SKM-1 (cell line): ENCODE results near the gene DRD2.

Source experiments
- DNase-seq: peaks from one replicate; lab custom pipeline; 2025; ENCODE audit not compliant: unreplicated experiment; lab: John Stamatoyannopoulos, UW

DRD2 gene

GRCh38 chr11:113404859-113405430, 70.3 kb downstream of the DRD2 start:
- no peak for DNase-seq

DNA sequence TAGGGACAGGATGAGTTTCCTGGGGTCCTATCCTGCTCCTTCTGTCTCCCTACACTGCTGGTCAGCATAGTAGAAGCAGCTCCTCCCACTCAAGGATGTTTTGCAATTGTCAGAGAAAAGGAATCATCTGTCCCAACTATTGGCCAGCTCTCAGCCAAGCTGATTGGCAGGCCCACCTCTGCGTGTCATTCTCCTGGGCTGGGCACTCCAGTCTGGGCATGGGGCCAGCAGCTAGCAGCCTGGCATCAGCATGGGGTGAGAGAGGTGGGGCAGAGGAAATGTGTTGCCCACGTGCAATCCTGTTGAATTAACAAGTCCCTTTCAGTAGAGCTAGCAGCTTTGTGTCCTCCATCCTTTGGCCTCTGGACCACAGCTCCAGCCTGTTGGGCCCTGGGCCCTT, 73.5 kb downstream of the DRD2 start:
- DNase-seq, result no peak

GRCh38 chr11:113400631-113401230, 74.5 kb downstream of the DRD2 start:
- no peak for DNase-seq

DNA sequence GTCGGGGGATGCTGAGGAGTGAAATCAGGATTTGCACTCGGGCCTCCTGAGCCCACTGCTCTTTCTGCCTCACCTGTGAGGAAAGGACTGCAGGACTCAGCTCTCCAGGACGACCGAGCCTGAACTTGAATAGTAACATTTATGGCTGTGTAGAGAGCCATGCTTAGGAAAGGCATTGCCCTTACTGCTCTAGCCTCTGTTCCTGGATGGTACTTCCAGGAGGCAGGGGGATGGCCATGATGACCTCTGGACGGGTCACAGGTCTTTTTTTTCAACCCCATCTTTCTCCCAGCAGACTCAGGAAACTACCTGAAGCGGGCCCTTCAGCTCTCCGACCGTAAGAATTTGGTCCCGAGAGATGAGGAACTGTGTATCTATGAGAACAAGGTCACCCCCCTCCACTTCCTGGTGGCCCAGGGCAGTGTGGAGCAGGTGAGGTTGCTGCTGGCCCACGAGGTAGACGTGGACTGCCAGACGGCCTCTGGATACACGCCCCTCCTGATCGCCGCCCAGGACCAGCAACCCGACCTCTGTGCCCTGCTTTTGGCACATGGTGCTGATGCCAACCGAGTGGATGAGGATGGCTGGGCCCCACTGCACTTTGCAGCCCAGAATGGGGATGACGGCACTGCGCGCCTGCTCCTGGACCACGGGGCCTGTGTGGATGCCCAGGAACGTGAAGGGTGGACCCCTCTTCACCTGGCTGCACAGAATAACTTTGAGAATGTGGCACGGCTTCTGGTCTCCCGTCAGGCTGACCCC, 76.3 kb downstream of the DRD2 start:
- DNase-seq, result no peak

- DNase-seq, result no peak
Observed at GRCh38 chr11:113397821-113398220, 77.4 kb downstream of the DRD2 start.

DNA sequence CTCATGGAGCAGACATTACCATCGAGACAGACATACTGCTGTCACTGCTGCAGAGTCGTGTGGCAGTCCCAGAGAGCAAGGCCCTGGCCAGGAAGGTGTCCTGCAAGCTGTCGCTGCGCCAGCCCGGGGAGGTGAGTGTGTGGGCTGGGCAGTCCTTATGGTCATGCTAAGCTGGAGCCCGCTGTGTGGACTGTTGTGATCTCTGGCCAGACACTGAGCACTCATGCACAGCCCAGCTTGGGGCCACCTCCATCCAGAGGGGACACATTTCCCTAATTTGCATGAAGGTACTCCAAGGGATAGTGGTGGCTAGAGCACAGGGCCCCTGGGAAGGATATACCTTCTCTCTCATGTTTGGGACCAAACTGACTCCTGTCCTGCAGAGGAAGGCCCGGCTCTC, 78.0 kb downstream of the DRD2 start:
- no peak for DNase-seq

- DNase-seq, result no peak
Observed at GRCh38 chr11:113396690-113397089, 78.5 kb downstream of the DRD2 start.

DNA sequence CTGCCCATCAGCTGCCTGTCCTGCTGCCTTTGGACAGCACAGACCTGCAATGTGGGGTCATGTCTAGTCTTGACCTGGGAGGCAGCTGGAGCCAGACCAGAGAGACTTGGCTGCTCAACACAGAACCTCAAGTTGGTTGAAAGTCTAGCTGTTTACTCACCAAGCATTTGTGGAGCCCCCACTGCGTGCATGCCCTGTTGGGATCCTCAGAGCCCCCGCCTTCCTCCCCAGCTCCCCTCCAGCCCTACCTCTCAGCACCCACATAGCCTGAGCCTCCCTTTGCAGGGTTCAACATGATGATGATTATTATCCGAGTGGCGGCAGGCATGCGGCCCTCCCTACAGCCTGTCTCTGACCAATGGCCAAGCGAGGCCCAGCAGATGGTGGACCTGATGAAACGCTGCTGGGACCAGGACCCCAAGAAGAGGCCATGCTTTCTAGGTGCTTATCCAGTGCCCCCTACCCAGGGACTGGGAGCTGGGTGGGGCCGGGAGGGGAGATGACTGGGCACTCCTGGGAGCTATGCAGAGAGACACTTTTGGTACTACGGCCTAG, 79.3 kb downstream of the DRD2 start:
- no peak for DNase-seq

GRCh38 chr11:113394919-113395318, 80.3 kb downstream of the DRD2 start:
- no peak for DNase-seq

DNA sequence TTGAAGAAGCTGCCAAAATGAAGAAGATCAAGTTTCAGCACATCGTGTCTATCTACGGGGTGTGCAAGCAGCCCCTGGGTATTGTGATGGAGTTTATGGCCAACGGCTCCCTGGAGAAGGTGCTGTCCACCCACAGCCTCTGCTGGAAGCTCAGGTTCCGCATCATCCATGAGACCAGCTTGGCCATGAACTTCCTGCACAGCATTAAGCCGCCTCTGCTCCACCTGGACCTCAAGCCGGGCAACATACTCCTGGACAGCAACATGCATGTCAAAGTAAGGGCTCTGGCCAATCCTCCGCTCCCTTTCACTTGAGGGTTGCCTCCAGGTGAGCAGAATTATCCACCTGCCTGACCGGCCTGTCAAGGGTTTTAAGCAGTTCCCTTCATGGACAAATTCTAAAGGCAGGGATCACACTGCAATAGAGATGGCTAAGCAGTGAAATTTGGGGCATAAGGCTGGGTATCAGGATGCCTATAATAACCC, 81.7 kb downstream of the DRD2 start:
- DNase-seq, result no peak

GRCh38 chr11:113392236-113392921, 82.8 kb downstream of the DRD2 start:
- no peak for DNase-seq

DNA sequence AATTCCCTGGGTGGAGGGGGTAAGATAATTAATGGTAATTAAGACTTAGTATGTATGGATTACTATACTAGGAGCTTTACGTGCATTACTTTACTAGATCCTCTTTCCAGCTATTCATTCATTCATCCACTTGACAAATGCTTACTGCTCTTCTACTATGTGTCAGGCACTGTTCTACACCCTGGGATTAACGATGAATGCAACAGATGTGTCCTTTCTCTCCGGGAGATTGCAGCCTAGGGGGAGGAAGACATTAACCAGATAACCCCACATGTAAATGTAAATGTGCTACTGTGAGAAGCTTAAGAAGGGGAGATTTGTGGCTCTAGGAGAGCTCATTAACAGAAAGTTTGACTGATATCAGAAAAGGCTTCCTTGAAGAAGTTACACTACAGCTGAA, 85.9 kb downstream of the DRD2 start:
- DNase-seq, result no peak

DNA sequence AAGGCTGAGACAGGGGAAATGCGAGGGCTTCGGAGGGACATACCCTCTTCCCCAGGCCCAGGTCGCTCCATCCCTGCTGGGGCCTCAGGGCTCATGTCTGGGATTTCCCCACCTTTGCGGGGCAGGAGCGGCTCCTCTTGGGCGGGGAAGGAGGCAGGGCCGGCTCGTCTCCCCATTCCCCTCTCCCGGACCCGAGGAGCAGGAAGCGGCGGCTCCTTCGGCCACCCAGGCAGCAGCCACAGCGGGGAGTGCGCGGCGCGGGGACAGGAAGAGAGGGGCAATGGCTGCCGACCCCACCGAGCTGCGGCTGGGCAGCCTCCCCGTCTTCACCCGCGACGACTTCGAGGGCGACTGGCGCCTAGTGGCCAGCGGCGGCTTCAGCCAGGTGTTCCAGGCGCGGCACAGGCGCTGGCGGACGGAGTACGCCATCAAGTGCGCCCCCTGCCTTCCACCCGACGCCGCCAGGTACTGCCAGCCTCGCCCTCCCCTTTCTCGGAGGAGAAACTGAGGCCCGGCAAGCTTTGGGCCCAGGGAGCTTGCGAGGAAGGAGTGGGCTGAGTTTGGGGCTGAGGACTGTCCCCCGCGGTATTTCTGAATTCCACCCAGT, 87.5 kb downstream of the DRD2 start, which contains the start of gene ANKK1:
TSS of gene ANKK1 (plus strand) at position 175 of the 607 bp plus-strand sequence. CDS start at position 281, 106 bp downstream.
- DNase-seq, result no peak

- no peak for DNase-seq
Observed at GRCh38 chr11:113386866-113387265, 88.3 kb downstream of the DRD2 start.

DNA sequence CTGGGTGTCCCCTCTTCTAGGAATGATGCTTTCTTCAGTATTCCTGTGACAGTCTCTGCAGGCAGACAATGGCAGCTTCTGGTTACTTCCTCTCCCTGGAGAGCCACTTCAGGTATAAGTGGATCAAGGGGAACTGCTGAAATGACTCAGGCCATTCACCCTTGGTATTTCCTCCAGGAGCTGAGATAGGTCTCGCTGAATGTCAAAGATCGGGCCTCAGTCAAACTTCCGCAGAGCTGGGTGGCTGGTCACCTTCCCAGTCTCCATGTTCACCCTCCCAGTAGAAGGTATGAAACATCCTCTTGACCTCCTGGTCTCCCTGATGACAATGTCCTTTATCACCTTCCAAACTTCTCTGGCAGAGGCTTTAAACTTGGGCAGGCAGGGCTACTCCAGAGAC, 89.4 kb downstream of the DRD2 start:
- DNase-seq, result no peak

- DNase-seq, result no peak
Observed at GRCh38 chr11:113384551-113384950, 90.6 kb downstream of the DRD2 start.

DNA sequence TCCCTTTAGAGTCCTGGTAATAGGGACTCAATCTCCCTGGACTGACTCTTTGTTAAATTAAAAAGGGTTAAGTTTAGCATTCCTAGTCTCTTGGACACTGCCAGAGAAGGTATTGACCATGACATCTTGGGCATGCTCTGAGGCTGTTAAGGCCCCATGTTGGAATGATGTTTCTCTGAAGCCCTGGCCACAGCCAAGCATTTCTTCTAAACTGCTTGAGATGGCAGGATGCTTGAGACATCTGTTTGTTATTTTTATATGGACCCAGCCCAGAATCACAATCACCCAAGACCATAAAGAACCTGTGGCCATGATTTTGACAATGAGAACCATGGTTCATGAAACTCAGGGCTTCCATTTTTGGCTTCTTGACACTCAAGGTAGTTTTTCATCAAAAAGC, 93.1 kb downstream of the DRD2 start:
- DNase-seq, result no peak

- no peak for DNase-seq
Observed at GRCh38 chr11:113378692-113379091, 96.5 kb downstream of the DRD2 start.

- no peak for DNase-seq
Observed at GRCh38 chr11:113377681-113378412, 97.4 kb downstream of the DRD2 start.

- no peak for DNase-seq
Observed at GRCh38 chr11:113376156-113376555, 99.0 kb downstream of the DRD2 start.
